ENCODE results near the gene RSPO4. TPM values are rescaled to one million over a fixed set of nuclear protein-coding genes. Genes with fewer than 3 reads are reported as not detected.

The RSPO4 gene
- total and polyA plus RNA-seq, 2 of the 8 experiments (the other 6 are each of a cell fraction or from before 2014, with no cell fraction given) = 3.4 to 6.4 TPM

GRCh38 chr20:946826-947225, 55.3 kb downstream of the RSPO4 start:
- Histone ChIP-seq H3K56ac (replicated peaks; ENCODE audit: insufficient read length, low read depth, low read length) (no peak overlapping the region), H3K4me3 (ENCODE audit: extremely low read depth in 1 of 4, insufficient read depth in 2 of 4, low read depth in 3 of 4, low read length in 4 of 4) (no peak overlapping the region), H2BK120ac (replicated peaks; ENCODE audit: low read depth, low read length) (no peak overlapping the region), H3K79me1 (ENCODE audit: low read depth, low read length) (no peaks in the 10 kb centered on the region), H3K23me2 (ENCODE audit: low read depth, low read length) (no peaks in the 10 kb centered on the region), H3K4ac (replicated peaks; ENCODE audit: insufficient read length, low read depth, low read length) (no peak overlapping the region), H3K79me2 (ENCODE audit: control insufficient read depth in 1 of 2, insufficient read depth in 2 of 2, low read length in 2 of 2) (no peaks in the 10 kb centered on the region), H4K20me1 (replicated peaks in 1 of 2; ENCODE audit: control insufficient read depth in 1 of 2, insufficient read depth in 2 of 2, low read length in 2 of 2) (no peaks in the 10 kb centered on the region), H3K9ac (replicated peaks in 1 of 4; ENCODE audit: extremely low read depth in 1 of 4, low read depth in 3 of 4, low read length in 3 of 4) (no peak overlapping the region), H2BK20ac (ENCODE audit: low read length) (no peak overlapping the region), H3K14ac (ENCODE audit: insufficient read length) (no peak overlapping the region), H3K27ac (ENCODE audit: low read depth, low read length) (no peak overlapping the region), H3K9me3 (ENCODE audit: insufficient read depth in 2 of 2, low read depth in 1 of 2, low read length in 1 of 2) (no peaks in the 10 kb centered on the region), H3K4me2 (ENCODE audit: insufficient read depth in 1 of 2, low read depth in 2 of 2, low read length in 2 of 2) (no peak overlapping the region), H3K23ac (ENCODE audit: insufficient read length) (no peak overlapping the region), H3K27me3 (replicated peaks in 1 of 4; ENCODE audit: control insufficient read depth in 3 of 4, extremely low read depth in 1 of 4, insufficient read depth in 3 of 4, low read length in 3 of 4) (no peaks in the 10 kb centered on the region), H4K91ac (replicated peaks; ENCODE audit: insufficient read length, low read length) (no peak overlapping the region), H2BK15ac (ENCODE audit: low read length) (no peak overlapping the region), H4K5ac (ENCODE audit: insufficient read length, low read depth, low read length) (no peak overlapping the region), H4K8ac (ENCODE audit: extremely low read depth, insufficient read depth, low read length) (no peak overlapping the region), H2AK5ac (ENCODE audit: low read depth, low read length) (no peak overlapping the region), H3K36me3 (ENCODE audit: control insufficient read depth in 2 of 4, insufficient read depth in 4 of 4, low read length in 3 of 4) (no peaks in the 10 kb centered on the region), H3K4me1 (replicated peaks in 1 of 4; ENCODE audit: control insufficient read depth in 3 of 4, insufficient read depth in 4 of 4, low read length in 3 of 4) (peaks cover 0 to 14% (median 8%) of the 10 kb centered on the region in 4 experiments; a peak in 5 of 7 replicates), H2BK5ac (ENCODE audit: low read depth, low read length) (no peak overlapping the region), H2AFZ (ENCODE audit: low read length) (no peak overlapping the region), H3K18ac (ENCODE audit: extremely low read depth, low read length) (no peak overlapping the region; the same call in 1 of the 2 replicates), H2BK12ac (ENCODE audit: low read depth, low read length) (no peak overlapping the region)
- CTCF ChIA-PET (ENCODE audit: partially characterized antibody) = interaction anchor here (1.0 to 8.5 kb wide), 5 partner anchors 9 to 62 kb away, joined by 3 to 83 read pairs (median 4); no protein-coding TSS in a partner anchor
- DNase-seq (ENCODE audit: low read depth in 1 of 2, low spot score in 2 of 2) (no peak), FAIRE-seq (no peak)
- POLR2A ChIA-PET (ENCODE audit: partially characterized antibody) = interaction anchor here (1.3 kb wide), 1 partner anchor 13 kb away, joined by 3 read pairs; no protein-coding TSS in a partner anchor
- 65% methylated on average over 6 of the region's 8 CpGs; no CpG with 5 or more reads in 1 of the 2 experiments for WGBS, 2 experiments (ENCODE audit: extremely low coverage in 1 of 2, insufficient coverage in 1 of 2, insufficient read length in 1 of 2, insufficient replicate concordance in 2 of 2, low coverage in 1 of 2, low lambda C conversion rate in 2 of 2, missing lambda C conversion rate in 1 of 2)
- TF ChIP-seq HDAC6 (IDR thresholded peaks at IDR 0.05; ENCODE audit: low read depth, low read length) (no peak), YY1 (IDR thresholded peaks at IDR 0.05; ENCODE audit: low read depth, low read length) (no peak), CTBP2 (IDR thresholded peaks at IDR 0.05; ENCODE audit: borderline replicate concordance, insufficient read depth, insufficient read length, low read length) (no peak)

Data from H1 (cell line).